Right lobe of liver (tissue), 4 donors: Measurements from ENCODE around the gene LCE4A.

Source experiments
- CTCF ChIP-seq, 4 donors: fragments of 200-600 bp in 3 of 4; fragments of 450-650 bp in 1 of 4; IDR thresholded peaks; one replicate each; pipeline versions ENCODE4 v1.5.1 to v1.8.0; 2016 to 2022; ENCODE audit warnings: antibody characterized with exemption in 4 of 4, mild to moderate bottlenecking in 2 of 4
- POLR2A ChIP-seq: fragments of 450-650 bp; IDR thresholded peaks from one replicate; pipeline ENCODE4 v1.6.1; 2017; ENCODE audit warnings: antibody characterized with exemption, mild to moderate bottlenecking
- donor health status: DM: no; HTN: no; CAD: no.
- donor health status: DM: no; HTN: no; CAD: no.
- donor health status: DM: no; HTN: yes; CAD: no.

- no peak for TF ChIP-seq CTCF (IDR thresholded peaks at IDR 0.05)
- no peak for TF ChIP-seq POLR2A
Measured at GRCh38 chr1:152737997-152738396, 30.0 kb downstream of the LCE4A start.
